ENCODE data around the gene CHD9. TPM values are rescaled to one million over a fixed set of nuclear protein-coding genes. Genes with fewer than 3 reads are reported as not detected.

Gene CHD9
- total and polyA plus RNA-seq, 9 of the 15 experiments (the other 6 are each of a cell fraction or from before 2014, with no cell fraction given) = 29.0 to 69.3 (median 40.6) TPM

- no peaks in the 10 kb centered on the region for H3K27me3 ChIP-seq (ENCODE audit: control insufficient read depth in 2 of 2, insufficient read depth in 2 of 2, low read length in 2 of 2)
- H3K36me3 ChIP-seq (ENCODE audit: control insufficient read depth, insufficient read depth, low read length) = peaks cover 29% of the 10 kb centered on the region; the same call in 2 of the 3 replicates
- in situ Hi-C loops (cut with MboI) (no loop called here), intact Hi-C loops (cut with micrococcal nuclease) (no loop called here)
- no peaks in the 10 kb centered on the region for H3K9me3 ChIP-seq (replicated peaks; ENCODE audit: control insufficient read depth, insufficient read depth, low read depth, low read length)
- ATAC-seq (no peak), DNase-seq (ENCODE audit: extremely low read depth in 1 of 4, low spot score in 3 of 4) (no peak), FAIRE-seq (no peak)
- H3K4me2 ChIP-seq (ENCODE audit: insufficient read depth, low read length) = no peak overlapping the region
- H3K9me1 ChIP-seq (ENCODE audit: control insufficient read depth, insufficient read depth, low read length) = no peaks in the 10 kb centered on the region
- POLR2A ChIA-PET = interaction anchor here (0.7 to 0.9 kb wide), 2 partner anchors 8 to 57 kb away, joined by 3 read pairs; no protein-coding TSS in a partner anchor
- no peak overlapping the region for H3K4me3 ChIP-seq
- no peak overlapping the region for H3K27ac ChIP-seq (ENCODE audit: extremely low read depth, low read depth, low read length)
- CTCF ChIA-PET (ENCODE audit: low intra/inter-chr PET ratio) = no interaction called here
- H3K9ac ChIP-seq (ENCODE audit: insufficient read depth in 1 of 2, low read depth in 2 of 2, low read length in 2 of 2) = peak overlapping the region in 1 of 2 experiments; percentile 57; a peak in 1 of 4 replicates
- no peaks in the 10 kb centered on the region for H4K20me1 ChIP-seq (replicated peaks; ENCODE audit: control insufficient read depth, insufficient read depth, low read length)
- 88% methylated on average over 6 of the region's 13 CpGs for WGBS (ENCODE audit: insufficient coverage, low coverage, missing lambda C conversion rate)
- no peak overlapping the region for H2AFZ ChIP-seq (ENCODE audit: low read depth, low read length)
- TF ChIP-seq MBD1 (CRISPR knock-in tag; IDR thresholded peaks at IDR 0.05) (no peak), NUFIP1 (IDR thresholded peaks at IDR 0.05; ENCODE audit: partially characterized antibody) (no peak), CTBP1 (IDR thresholded peaks at IDR 0.05; ENCODE audit: borderline replicate concordance) (no peak), EHMT2 (IDR thresholded peaks at IDR 0.05) (no peak), NFYB (IDR thresholded peaks at IDR 0.05; ENCODE audit: extremely low read depth, insufficient read length) (no peak), MTA3 (IDR thresholded peaks at IDR 0.05; ENCODE audit: borderline replicate concordance) (no peak), VEZF1 (CRISPR knock-in tag; IDR thresholded peaks at IDR 0.05) (peak; percentile 64), ETV1 (tag; conservative IDR thresholded peaks at IDR 0.05; ENCODE audit: low read depth) (no peak), ZNF740 (CRISPR knock-in tag; IDR thresholded peaks at IDR 0.05) (peak; percentile 58), ZNF740 (tag; IDR thresholded peaks at IDR 0.05) (no peak), ZFP36 (IDR thresholded peaks at IDR 0.05; ENCODE audit: low read depth, low read length, partially characterized antibody) (no peak)
- BruUV-seq (replicated peaks) = no TSS peak
- H3K79me2 ChIP-seq (ENCODE audit: control insufficient read depth, insufficient read depth, low read length) = peaks cover 54% of the 10 kb centered on the region
- peaks cover 17% of the 10 kb centered on the region in 2 experiments; a peak in 4 of 5 replicates for H3K4me1 ChIP-seq (replicated peaks in 1 of 2; ENCODE audit: control insufficient read depth in 2 of 2, insufficient read depth in 2 of 2, low read length in 2 of 2)
Observed at GRCh38 chr16:53090591-53091411, 36.0 kb downstream of the CHD9 start.
